Gastroesophageal sphincter (tissue), 3 donors: Measurements from ENCODE around the gene PROSER1.
"Not testable (repeated sequence)": the region's sequence is repeated elsewhere in the genome, so short reads cannot be mapped to it uniquely, and the experiment has no call there.

Experiments
- EP300 ChIP-seq: sonication (generic); formaldehyde crosslinking; IDR thresholded peaks from one replicate; pipeline ENCODE4 v1.6.1; 2017; ENCODE audit warnings: antibody characterized with exemption, mild to moderate bottlenecking
- POLR2A ChIP-seq, 2 donors: fragments of 450-650 bp; IDR thresholded peaks; one replicate each; pipeline ENCODE4 v1.6.1; 2017; ENCODE audit warnings: antibody characterized with exemption in 2 of 2, mild to moderate bottlenecking in 2 of 2, moderate library complexity in 1 of 2
- POLR2AphosphoS5 ChIP-seq: sonication (generic); formaldehyde crosslinking; IDR thresholded peaks from one replicate; pipeline ENCODE4 v1.6.1; 2017; ENCODE audit warnings: antibody characterized with exemption
- TF ChIP-seq, protein P1 (sequence below), 4 experiments: fragments of 200-600 bp in 2 of 4; fragments of 450-650 bp in 2 of 4; sonication (generic) in 1 of 4; IDR thresholded peaks; one replicate each; pipeline ENCODE4 v1.5.1; 2017 to 2019; ENCODE audit warnings: antibody characterized with exemption in 4 of 4, mild to moderate bottlenecking in 2 of 4, moderate library complexity in 2 of 4

GRCh38 chr13:39086251-39086945, 48.5 kb upstream of the PROSER1 start:
- not testable (repeated sequence) for TF ChIP-seq POLR2AphosphoS5; POLR2A (IDR thresholded peaks at IDR 0.05); EP300
- TF ChIP-seq, protein P1, sequence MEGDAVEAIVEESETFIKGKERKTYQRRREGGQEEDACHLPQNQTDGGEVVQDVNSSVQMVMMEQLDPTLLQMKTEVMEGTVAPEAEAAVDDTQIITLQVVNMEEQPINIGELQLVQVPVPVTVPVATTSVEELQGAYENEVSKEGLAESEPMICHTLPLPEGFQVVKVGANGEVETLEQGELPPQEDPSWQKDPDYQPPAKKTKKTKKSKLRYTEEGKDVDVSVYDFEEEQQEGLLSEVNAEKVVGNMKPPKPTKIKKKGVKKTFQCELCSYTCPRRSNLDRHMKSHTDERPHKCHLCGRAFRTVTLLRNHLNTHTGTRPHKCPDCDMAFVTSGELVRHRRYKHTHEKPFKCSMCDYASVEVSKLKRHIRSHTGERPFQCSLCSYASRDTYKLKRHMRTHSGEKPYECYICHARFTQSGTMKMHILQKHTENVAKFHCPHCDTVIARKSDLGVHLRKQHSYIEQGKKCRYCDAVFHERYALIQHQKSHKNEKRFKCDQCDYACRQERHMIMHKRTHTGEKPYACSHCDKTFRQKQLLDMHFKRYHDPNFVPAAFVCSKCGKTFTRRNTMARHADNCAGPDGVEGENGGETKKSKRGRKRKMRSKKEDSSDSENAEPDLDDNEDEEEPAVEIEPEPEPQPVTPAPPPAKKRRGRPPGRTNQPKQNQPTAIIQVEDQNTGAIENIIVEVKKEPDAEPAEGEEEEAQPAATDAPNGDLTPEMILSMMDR (IDR thresholded peaks at IDR 0.05) = not testable (repeated sequence)
